Measurements from ENCODE around the gene HSPA1B. TPM values are rescaled to one million over a fixed set of nuclear protein-coding genes. Genes with fewer than 3 reads are reported as not detected.

The HSPA1B gene
- total and polyA plus RNA-seq, 8 donors: 35.9 to 165 (median 77.4) TPM

GRCh38 chr6:31876357-31876756, 48.8 kb downstream of the HSPA1B start:
- H3K9me3 ChIP-seq: no peaks in the 10 kb centered on the region
- DNase-seq: no peak
- H3K4me1 ChIP-seq: peaks cover 17 to 44% (median 28%) of the 10 kb centered on the region in 4 donors
- 78 to 92% (median 86%) methylated on average over 7 of the region's 7 CpGs for WGBS, 5 donors
- H3K27me3 ChIP-seq: no peaks in the 10 kb centered on the region
- peak overlapping the region in 4 of 5 donors; percentile 87 to 95 (median 93) for H3K27ac ChIP-seq
- peak overlapping the region in 3 of 4 donors; percentile 36 to 59 (median 53) for H3K4me3 ChIP-seq
- peaks cover 21 to 60% (median 34%) of the 10 kb centered on the region in 4 donors for H3K36me3 ChIP-seq
- intact Hi-C loops (cut with DNase I; ENCODE audit: low total_unique reads): no loop called here
- TF ChIP-seq CTCF (IDR thresholded peaks at IDR 0.05): no peak
- TF ChIP-seq POLR2AphosphoS5 (IDR thresholded peaks at IDR 0.05): no peak
- no peak for TF ChIP-seq POLR2A (IDR thresholded peaks at IDR 0.05)
- TF ChIP-seq EP300 (IDR thresholded peaks at IDR 0.05): no peak

GRCh38 chr6:31877125-31877650, 49.6 kb downstream of the HSPA1B start:
- peak overlapping the region in 3 of 4 donors; percentile 36 to 59 (median 53) for H3K4me3 ChIP-seq
- H3K9me3 ChIP-seq: no peaks in the 10 kb centered on the region
- H3K36me3 ChIP-seq: peaks cover 26 to 60% (median 36%) of the 10 kb centered on the region in 4 donors
- TF ChIP-seq POLR2AphosphoS5 (IDR thresholded peaks at IDR 0.05) (no peak), CTCF (IDR thresholded peaks at IDR 0.05) (no peak), POLR2A (IDR thresholded peaks at IDR 0.05) (no peak), EP300 (IDR thresholded peaks at IDR 0.05) (no peak)
- no peaks in the 10 kb centered on the region for H3K27me3 ChIP-seq
- peak; percentile 64 to 74 for DNase-seq
- peak overlapping the region; percentile 85 to 95 (median 92) for H3K27ac ChIP-seq
- intact Hi-C loops (cut with DNase I; ENCODE audit: low total_unique reads): no loop called here
- peaks cover 17 to 44% (median 28%) of the 10 kb centered on the region in 4 donors for H3K4me1 ChIP-seq
- WGBS, 5 donors: 36 to 62% (median 46%) methylated on average over 3 of the region's 3 CpGs

- peaks cover 17 to 44% (median 28%) of the 10 kb centered on the region in 4 donors for H3K4me1 ChIP-seq
- TF ChIP-seq EP300 (IDR thresholded peaks at IDR 0.05): no peak
- no peak for TF ChIP-seq CTCF (IDR thresholded peaks at IDR 0.05)
- peak; percentile 32 to 96 (median 94) for TF ChIP-seq POLR2AphosphoS5 (IDR thresholded peaks at IDR 0.05)
- peak in 2 of 4 donors; percentile 28 to 84 for TF ChIP-seq POLR2A (IDR thresholded peaks at IDR 0.05)
- peaks cover 31 to 61% (median 38%) of the 10 kb centered on the region in 4 donors for H3K36me3 ChIP-seq
- H3K9me3 ChIP-seq: no peaks in the 10 kb centered on the region
- peak; percentile 93 to 95 for DNase-seq
- H3K4me3 ChIP-seq: peak overlapping the region; percentile 36 to 59 (median 47)
- H3K27me3 ChIP-seq: no peaks in the 10 kb centered on the region
- intact Hi-C loops (cut with DNase I; ENCODE audit: low total_unique reads): no loop called here
- WGBS, 5 donors: 28 to 48% (median 31%) methylated on average over 6 to 10 of the region's 10 CpGs
- peak overlapping the region; percentile 85 to 95 (median 92) for H3K27ac ChIP-seq
Observed at GRCh38 chr6:31877651-31878161, 50.2 kb downstream of the HSPA1B start.

GRCh38 chr6:31878222-31878621, 50.7 kb downstream of the HSPA1B start:
- WGBS, 5 donors: 27 to 46% (median 38%) methylated on average over 3 of the region's 3 CpGs
- Histone ChIP-seq H3K4me3 (peak overlapping the region; percentile 36 to 59 (median 47)), H3K27ac (peak overlapping the region; percentile 85 to 95 (median 92))

More at GRCh38 chr6:31878222-31878621, 50.7 kb downstream of the HSPA1B start:
- DNase-seq: no peak
- Histone ChIP-seq H3K36me3 (peaks cover 36 to 65% (median 43%) of the 10 kb centered on the region in 4 donors), H3K4me1 (peaks cover 17 to 44% (median 28%) of the 10 kb centered on the region in 4 donors), H3K27me3 (no peaks in the 10 kb centered on the region), H3K9me3 (no peaks in the 10 kb centered on the region)
- intact Hi-C loops (cut with DNase I; ENCODE audit: low total_unique reads): no loop called here
- TF ChIP-seq POLR2AphosphoS5 (IDR thresholded peaks at IDR 0.05): no peak
